Smooth muscle cell (in vitro differentiated cells): Measurements from ENCODE around the gene NDUFB7. TPM values are rescaled to one million over a fixed set of nuclear protein-coding genes. Genes with fewer than 3 reads are reported as not detected.
"Not testable (repeated sequence)": the region's sequence is repeated elsewhere in the genome, so short reads cannot be mapped to it uniquely, and the experiment has no call there.

Experiments
- DNase-seq: peaks from one replicate; lab custom pipeline; 2025; ENCODE audit not compliant: unreplicated experiment; lab: John Stamatoyannopoulos, UW
- H2AFZ ChIP-seq: fragments of 200-600 bp; sonication (generic); 2 replicates; pipeline ENCODE4 v1.6.0; 2016; ENCODE audit warnings: antibody characterized with exemption, low read depth, mild to moderate bottlenecking
- H3F3A ChIP-seq: fragments of 200-600 bp; sonication (generic); 2 replicates; pipeline ENCODE4 v1.6.0; 2017; ENCODE audit warnings: antibody characterized with exemption, low read depth
- H3K27ac ChIP-seq: fragments of 200-600 bp; sonication (generic); 2 replicates; pipeline ENCODE4 v1.5.1; 2016; ENCODE audit warnings: low read depth, mild to moderate bottlenecking
- H3K27me3 ChIP-seq: fragments of 200-600 bp; sonication (generic); 2 replicates; pipeline ENCODE4 v1.6.1; 2016; ENCODE audit warnings: low read depth, mild to moderate bottlenecking
- H3K36me3 ChIP-seq: fragments of 200-600 bp; sonication (generic); 2 replicates; pipeline ENCODE4 v1.5.1; 2016; ENCODE audit warnings: low read depth
- H3K4me1 ChIP-seq: fragments of 200-600 bp; sonication (generic); 2 replicates; pipeline ENCODE4 v1.5.1; 2016; ENCODE audit warnings: low read depth
- H3K4me2 ChIP-seq: fragments of 200-600 bp; sonication (generic); 2 replicates; pipeline ENCODE4 v1.6.0; 2016; ENCODE audit warnings: mild to moderate bottlenecking
- H3K4me3 ChIP-seq: fragments of 200-600 bp; sonication (generic); 2 replicates; pipeline ENCODE4 v1.5.1; 2016; ENCODE audit warnings: mild to moderate bottlenecking
- H3K79me2 ChIP-seq: fragments of 200-600 bp; sonication (generic); 2 replicates; pipeline ENCODE4 v1.6.0; 2016; ENCODE audit warnings: low read depth, mild to moderate bottlenecking
- H3K9ac ChIP-seq: fragments of 200-600 bp; sonication (generic); 2 replicates; pipeline ENCODE4 v1.6.0; 2016; ENCODE audit warnings: low read depth
- H3K9me3 ChIP-seq: fragments of 200-600 bp; sonication (generic); replicated peaks from 2 replicates; pipeline ENCODE4 v1.5.1; 2016; ENCODE audit warnings: low read depth
- H4K20me1 ChIP-seq: fragments of 200-600 bp; sonication (generic); 2 replicates; pipeline ENCODE4 v1.6.0; 2016; ENCODE audit warnings: low read depth
- WGBS: methylation state at CpG from one replicate; pipeline ENCODE4 v1.1.7; 2016; ENCODE audit warnings: low lambda C conversion rate; 5-methylcytosine and 5-hydroxymethylcytosine counted together
- polyA plus RNA-seq: library from polyadenylated mRNA; unstranded; fragments of >200 nt; fragmentation: Nextera tagmentation; extraction: Ambion mirVana; gene quantifications from 2 replicates; pipeline ENCODE4 v1.2.1, GENCODE V29; 2016
- total RNA-seq: library from RNA; depleted of rRNA; stranded (reverse); fragments of >200 nt; gene quantifications from 2 replicates; pipeline ENCODE4 v1.2.3, GENCODE V29; 2014
- TF ChIP-seq, protein P1 (sequence below): fragments of 200-600 bp; sonication (generic); IDR thresholded peaks from 2 replicates; pipeline ENCODE4 v1.5.1; 2017; ENCODE audit warnings: borderline replicate concordance, mild to moderate bottlenecking, antibody characterized with exemption; ENCODE audit not compliant: insufficient read depth, poor library complexity, severe bottlenecking

Gene NDUFB7
- total and polyA plus RNA-seq, 2 experiments from 2014 or later = 316 to 361 TPM

DNA sequence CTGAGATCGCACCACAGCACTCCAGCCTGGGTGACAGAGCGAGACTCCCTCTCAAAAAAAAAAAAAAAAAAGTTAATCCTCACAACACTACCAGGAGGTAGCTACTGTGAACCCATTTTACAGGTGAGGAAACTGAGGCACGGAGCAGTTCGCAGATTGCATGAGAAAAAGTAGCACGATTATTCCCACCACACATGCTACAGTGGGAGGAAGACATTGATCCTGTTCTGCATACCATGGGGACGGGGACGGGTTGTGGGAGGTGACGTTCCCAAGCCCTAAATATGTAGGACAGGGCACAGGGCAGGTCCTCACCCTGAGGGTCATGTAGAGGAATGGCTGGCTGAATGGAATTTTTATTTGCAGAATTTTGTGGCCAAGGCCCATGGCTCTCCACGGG, 34.8 kb upstream of the NDUFB7 start:
- H3K9ac ChIP-seq = no peak overlapping the region
- no peaks in the 10 kb centered on the region for H3F3A ChIP-seq
- no peaks in the 10 kb centered on the region for H3K27me3 ChIP-seq
- H3K4me2 ChIP-seq = no peak overlapping the region
- no peak overlapping the region for H3K4me3 ChIP-seq
- H3K27ac ChIP-seq = no peak overlapping the region
- H3K4me1 ChIP-seq = no peaks in the 10 kb centered on the region
- TF ChIP-seq, protein P1, sequence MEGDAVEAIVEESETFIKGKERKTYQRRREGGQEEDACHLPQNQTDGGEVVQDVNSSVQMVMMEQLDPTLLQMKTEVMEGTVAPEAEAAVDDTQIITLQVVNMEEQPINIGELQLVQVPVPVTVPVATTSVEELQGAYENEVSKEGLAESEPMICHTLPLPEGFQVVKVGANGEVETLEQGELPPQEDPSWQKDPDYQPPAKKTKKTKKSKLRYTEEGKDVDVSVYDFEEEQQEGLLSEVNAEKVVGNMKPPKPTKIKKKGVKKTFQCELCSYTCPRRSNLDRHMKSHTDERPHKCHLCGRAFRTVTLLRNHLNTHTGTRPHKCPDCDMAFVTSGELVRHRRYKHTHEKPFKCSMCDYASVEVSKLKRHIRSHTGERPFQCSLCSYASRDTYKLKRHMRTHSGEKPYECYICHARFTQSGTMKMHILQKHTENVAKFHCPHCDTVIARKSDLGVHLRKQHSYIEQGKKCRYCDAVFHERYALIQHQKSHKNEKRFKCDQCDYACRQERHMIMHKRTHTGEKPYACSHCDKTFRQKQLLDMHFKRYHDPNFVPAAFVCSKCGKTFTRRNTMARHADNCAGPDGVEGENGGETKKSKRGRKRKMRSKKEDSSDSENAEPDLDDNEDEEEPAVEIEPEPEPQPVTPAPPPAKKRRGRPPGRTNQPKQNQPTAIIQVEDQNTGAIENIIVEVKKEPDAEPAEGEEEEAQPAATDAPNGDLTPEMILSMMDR = no peak
- 69% methylated on average over 9 of the region's 9 CpGs for WGBS
- no peaks in the 10 kb centered on the region for H3K79me2 ChIP-seq
- H4K20me1 ChIP-seq = no peaks in the 10 kb centered on the region
- no peaks in the 10 kb centered on the region for H3K9me3 ChIP-seq
- no peaks in the 10 kb centered on the region for H3K36me3 ChIP-seq
- DNase-seq = no peak
- H2AFZ ChIP-seq = no peak overlapping the region

- Histone ChIP-seq H3K4me1 (no peaks in the 10 kb centered on the region), H3K27me3 (no peaks in the 10 kb centered on the region), H3F3A (no peaks in the 10 kb centered on the region), H3K79me2 (no peaks in the 10 kb centered on the region), H3K4me3 (no peak overlapping the region), H3K36me3 (no peaks in the 10 kb centered on the region), H2AFZ (no peak overlapping the region), H3K27ac (no peak overlapping the region), H4K20me1 (no peaks in the 10 kb centered on the region), H3K9ac (no peak overlapping the region), H3K9me3 (no peaks in the 10 kb centered on the region), H3K4me2 (no peak overlapping the region)
- 87% methylated on average over 2 of the region's 2 CpGs for WGBS
- no peak for DNase-seq
- TF ChIP-seq, protein P1 = no peak
Observed at GRCh38 chr19:14603990-14604387, 32.1 kb upstream of the NDUFB7 start.

- Histone ChIP-seq H2AFZ (no peak overlapping the region), H3K4me1 (no peaks in the 10 kb centered on the region), H3K9ac (no peak overlapping the region), H3K9me3 (no peaks in the 10 kb centered on the region), H3K27ac (no peak overlapping the region), H3F3A (no peaks in the 10 kb centered on the region), H3K4me3 (no peak overlapping the region), H3K36me3 (no peaks in the 10 kb centered on the region), H4K20me1 (no peaks in the 10 kb centered on the region), H3K27me3 (no peaks in the 10 kb centered on the region), H3K4me2 (no peak overlapping the region), H3K79me2 (no peaks in the 10 kb centered on the region)
- 78% methylated on average over 8 of the region's 8 CpGs for WGBS
- TF ChIP-seq, protein P1 = no peak
- DNase-seq = no peak
Observed at GRCh38 chr19:14599548-14600147, 27.8 kb upstream of the NDUFB7 start.

- Histone ChIP-seq H3K9me3 (no peaks in the 10 kb centered on the region), H3K27ac (no peak overlapping the region), H3K79me2 (no peaks in the 10 kb centered on the region), H3K36me3 (no peaks in the 10 kb centered on the region), H4K20me1 (no peaks in the 10 kb centered on the region), H3K27me3 (no peaks in the 10 kb centered on the region), H2AFZ (no peak overlapping the region), H3K4me1 (no peaks in the 10 kb centered on the region), H3K4me3 (no peak overlapping the region), H3F3A (no peaks in the 10 kb centered on the region), H3K9ac (no peak overlapping the region), H3K4me2 (no peak overlapping the region)
- TF ChIP-seq, protein P1 = no peak
- DNase-seq = no peak
- 90% methylated on average over 3 of the region's 3 CpGs for WGBS
Observed at GRCh38 chr19:14595558-14595957, 23.7 kb upstream of the NDUFB7 start.

GRCh38 chr19:14589433-14589832, 17.6 kb upstream of the NDUFB7 start:
- H3F3A ChIP-seq, H3K4me1 ChIP-seq, H3K9ac ChIP-seq, H3K9me3 ChIP-seq, H3K4me2 ChIP-seq, H4K20me1 ChIP-seq, DNase-seq, H3K36me3 ChIP-seq, H2AFZ ChIP-seq, H3K27ac ChIP-seq, H3K79me2 ChIP-seq, H3K4me3 ChIP-seq, H3K27me3 ChIP-seq: not testable (repeated sequence)
- WGBS = 52% methylated on average over 3 of the region's 4 CpGs

DNA sequence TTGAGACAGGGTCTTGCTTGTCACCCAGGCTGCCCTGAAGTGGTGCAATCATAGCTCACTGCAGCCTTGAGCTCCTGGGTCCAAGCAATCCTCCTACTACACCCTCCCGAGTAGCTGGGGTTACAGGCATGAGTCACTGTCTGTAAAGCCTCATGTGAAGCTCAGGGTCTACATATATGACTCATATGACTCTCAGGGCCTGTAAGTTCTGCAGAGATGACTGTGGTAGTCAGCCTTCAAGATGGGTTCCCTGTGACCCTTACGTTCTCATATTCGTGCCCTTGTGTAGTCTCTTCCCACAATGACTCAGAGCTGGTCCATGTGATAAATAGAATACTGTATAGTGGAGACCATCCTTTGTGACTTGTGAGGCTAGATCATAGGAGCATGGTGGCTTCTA, 13.3 kb upstream of the NDUFB7 start:
- H3K4me3 ChIP-seq, H3K79me2 ChIP-seq, H3K9ac ChIP-seq, H3K36me3 ChIP-seq, DNase-seq, H3K27me3 ChIP-seq, H2AFZ ChIP-seq, H3K27ac ChIP-seq, H4K20me1 ChIP-seq, H3K4me1 ChIP-seq, H3F3A ChIP-seq, H3K4me2 ChIP-seq, H3K9me3 ChIP-seq: not testable (repeated sequence)
- 53% methylated on average over 3 of the region's 3 CpGs for WGBS
